NCI-H2081 treated with DMSO at 0.1 percent for 48 hours (cell line): ENCODE results near the gene XRCC4.
"Not testable (repeated sequence)": the region's sequence is repeated elsewhere in the genome, so short reads cannot be mapped to it uniquely, and the experiment has no call there.

Source experiments
- DNase-seq: peaks from one replicate; lab custom pipeline; 2025; lab: John Stamatoyannopoulos, UW

Gene XRCC4

GRCh38 chr5:83348281-83348780 lies 271.0 kb downstream of the XRCC4 start:
- DNase-seq: no peak

GRCh38 chr5:83353231-83353630 lies 275.9 kb downstream of the XRCC4 start:
- DNase-seq: no peak

GRCh38 chr5:83353774-83354173 lies 276.4 kb downstream of the XRCC4 start:
- DNase-seq: no peak

GRCh38 chr5:83354958-83355357 lies 277.6 kb downstream of the XRCC4 start:
- no peak for DNase-seq

- DNase-seq: not testable (repeated sequence)
Observed at GRCh38 chr5:83355482-83356014, 278.2 kb downstream of the XRCC4 start.

GRCh38 chr5:83357621-83358231 lies 280.4 kb downstream of the XRCC4 start:
- no peak for DNase-seq

GRCh38 chr5:83360573-83360972 lies 283.2 kb downstream of the XRCC4 start:
- no peak for DNase-seq

- no peak for DNase-seq
Observed at GRCh38 chr5:83362526-83362925, 285.2 kb downstream of the XRCC4 start.

GRCh38 chr5:83363111-83363885 lies 286.0 kb downstream of the XRCC4 start:
- DNase-seq: no peak

- no peak for DNase-seq
Observed at GRCh38 chr5:83363886-83364275, 286.5 kb downstream of the XRCC4 start.

GRCh38 chr5:83364312-83365299 lies 287.3 kb downstream of the XRCC4 start:
- DNase-seq: no peak

GRCh38 chr5:83368319-83368718 lies 291.0 kb downstream of the XRCC4 start:
- DNase-seq: no peak

GRCh38 chr5:83368835-83369234 lies 291.5 kb downstream of the XRCC4 start:
- DNase-seq: no peak

- no peak for DNase-seq
Observed at GRCh38 chr5:83370957-83371356, 293.6 kb downstream of the XRCC4 start.

- DNase-seq: no peak
Observed at GRCh38 chr5:83371726-83372125, 294.4 kb downstream of the XRCC4 start.

- no peak for DNase-seq
Observed at GRCh38 chr5:83374547-83374946, 297.2 kb downstream of the XRCC4 start.

GRCh38 chr5:83375049-83375745 lies 297.9 kb downstream of the XRCC4 start:
- DNase-seq: no peak

- no peak for DNase-seq
Observed at GRCh38 chr5:83376461-83376860, 299.1 kb downstream of the XRCC4 start.

GRCh38 chr5:83377131-83377865 lies 300.0 kb downstream of the XRCC4 start:
- DNase-seq: no peak

- DNase-seq: no peak
Observed at GRCh38 chr5:83378624-83379289, 301.4 kb downstream of the XRCC4 start.
